Panc1 (cell line): ENCODE measurements around the gene ZFP90. TPM values are rescaled to one million over a fixed set of nuclear protein-coding genes. Genes with fewer than 3 reads are reported as not detected.

Experiments
- ATAC-seq: fragments of 200-7000 bp; cut with Tn5 transposase; 2 replicates; pipeline ENCODE4 v1.9.1; 2020; ENCODE audit warnings: mild to moderate bottlenecking, moderate library complexity
- BruUV-seq: library from RNA; stranded (reverse); fragments of 400-500 nt; replicated peaks from 2 replicates; lab custom pipeline; 2021; lab: Mats Ljungman, UMichigan
- CTCF ChIA-PET: fragments of 300-600 bp; sonication (Branson Sonifier 250); formaldehyde crosslinking; loops from one replicate; lab custom pipeline; 2022; ENCODE audit warnings: antibody characterized with exemption; lab: Charles Lee
- POLR2A ChIA-PET: fragments of 300-600 bp; sonication (Branson Sonifier 250); formaldehyde crosslinking; loops from one replicate; lab custom pipeline; 2022; ENCODE audit warnings: antibody characterized with exemption; lab: Charles Lee
- DNase-seq: peaks from one replicate; pipeline ENCODE4 v3.0.0-alpha.2; 2010; ENCODE audit warnings: low read depth, low spot score
- H3K27ac ChIP-seq: 2 replicates; pipeline ENCODE4 v1.5.1; 2011; ENCODE audit warnings: mild to moderate bottlenecking, low read length, inconsistent platforms
- H3K27me3 ChIP-seq: fragments of 200-500 bp; sonication (Bioruptor generic); 2 replicates; pipeline ENCODE4 v1.6.0; 2014; ENCODE audit warnings: low read length, inconsistent platforms; ENCODE audit not compliant: control insufficient read depth, insufficient read depth
- H3K36me3 ChIP-seq: fragments of 200-500 bp; sonication (Bioruptor generic); 2 replicates; pipeline ENCODE4 v1.5.1; 2014; ENCODE audit warnings: inconsistent platforms, mild to moderate bottlenecking, low read length, moderate library complexity; ENCODE audit not compliant: control insufficient read depth, insufficient read depth
- H3K4me1 ChIP-seq: 2 replicates; pipeline ENCODE4 v1.5.1; 2011; ENCODE audit warnings: inconsistent platforms, mild to moderate bottlenecking, low read length, moderate library complexity; ENCODE audit not compliant: control insufficient read depth, insufficient read depth
- H3K4me3 ChIP-seq, 2 experiments: 2 replicates each; pipeline ENCODE4 v1.5.1; 2011 to 2012; ENCODE audit warnings: low read depth in 2 of 2, low read length in 2 of 2, mild to moderate bottlenecking in 2 of 2, inconsistent platforms in 1 of 2, moderate library complexity in 1 of 2
- H3K9me3 ChIP-seq: fragments of 200-500 bp; sonication (Bioruptor generic); 2 replicates; pipeline ENCODE4 v1.5.1; 2014; ENCODE audit warnings: low read depth, mild to moderate bottlenecking, inconsistent platforms, low read length, moderate library complexity; ENCODE audit not compliant: control insufficient read depth, insufficient read depth
- POLR2AphosphoS5 ChIP-seq: IDR thresholded peaks from 2 replicates; pipeline ENCODE4 v1.6.1; 2012; ENCODE audit warnings: mild to moderate bottlenecking, low read depth, low read length, moderate library complexity
- REST ChIP-seq, 2 experiments: IDR thresholded peaks; 2 replicates each; pipeline ENCODE4 v1.6.1; 2011 to 2012; ENCODE audit warnings: low read depth in 2 of 2, control low read depth in 1 of 2, low read length in 1 of 2, mild to moderate bottlenecking in 1 of 2, moderate library complexity in 1 of 2; ENCODE audit not compliant: insufficient read depth in 1 of 2
- SIN3A ChIP-seq: IDR thresholded peaks from 2 replicates; pipeline ENCODE4 v1.6.1; 2012; ENCODE audit warnings: low read depth, mild to moderate bottlenecking, low read length, moderate library complexity, borderline replicate concordance; ENCODE audit not compliant: insufficient read depth
- TCF7L2 ChIP-seq: IDR thresholded peaks from 2 replicates; pipeline ENCODE4 v1.6.1; 2011; ENCODE audit warnings: mild to moderate bottlenecking, low read depth, low read length, inconsistent platforms
- in situ Hi-C: cut with HindIII; loops from 2 replicates; pipeline ENCODE4 v1.10.0; 2016; ENCODE audit warnings: low sequenced_read_pairs, low pct_unique_long_range_greater_than_20kb
- intact Hi-C: fragments of 100-400 bp; cut with micrococcal nuclease; formaldehyde crosslinking; loops from one replicate; pipeline ENCODE4 v1.10.0; 2022; ENCODE audit not compliant: unreplicated experiment
- total RNA-seq: library from RNA; stranded (reverse); gene quantifications from one replicate; pipeline ENCODE4 v1.2.1, GENCODE V29; 2021; ENCODE audit not compliant: unreplicated experiment
- TF ChIP-seq, protein P1 (sequence below): fragments of 450-650 bp; IDR thresholded peaks from 2 replicates; pipeline ENCODE4 v1.5.1; 2017; ENCODE audit warnings: mild to moderate bottlenecking

The ZFP90 gene
- total RNA-seq, 1 experiment from 2014 or later, result 16.8 TPM

DNA sequence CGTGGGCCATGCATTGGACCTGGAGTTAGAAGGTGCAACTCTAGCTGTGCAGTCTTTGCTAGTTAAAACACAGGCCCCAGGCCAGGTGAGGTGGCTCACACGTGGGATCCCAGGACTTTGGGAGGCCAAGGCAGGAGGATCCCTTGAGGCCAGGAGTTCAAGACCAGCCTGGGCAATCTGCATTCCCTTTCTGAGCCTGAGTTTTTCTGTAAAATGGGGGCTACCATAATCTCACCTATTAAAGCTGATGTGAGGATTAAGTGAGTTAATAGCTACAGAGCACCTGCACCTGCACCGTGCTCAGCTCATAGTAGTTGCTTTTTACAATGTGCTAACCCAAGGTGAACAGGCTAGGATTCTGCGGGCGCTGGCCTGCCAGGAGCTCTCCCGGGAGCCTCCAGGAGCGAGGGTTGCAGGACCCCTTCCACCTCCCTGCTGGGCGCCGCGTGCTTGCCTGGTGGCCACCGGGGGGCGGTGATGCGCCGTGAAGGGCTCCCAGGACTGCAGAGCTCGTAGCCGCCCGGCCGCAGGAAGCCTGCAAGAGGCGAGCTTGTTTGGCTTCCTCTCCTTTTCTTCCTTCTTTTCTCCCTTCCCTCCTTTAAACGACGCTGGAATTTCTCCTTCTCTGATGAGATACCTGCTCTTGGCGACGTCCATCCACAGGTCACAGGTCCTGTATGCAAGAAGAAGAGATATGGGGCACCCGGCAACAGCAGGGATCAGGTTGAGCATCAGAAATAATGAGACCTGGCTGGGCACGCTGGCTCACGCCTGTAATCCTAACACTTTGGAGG is 51.3 kb downstream of the ZFP90 start:
- in situ Hi-C loops, result no loop called here
- ChIA-PET POLR2A (interaction anchor here (0.5 to 1.0 kb wide), 3 partner anchors 41 to 254 kb away, joined by 3 to 6 read pairs (median 6); no protein-coding TSS in a partner anchor), CTCF (interaction anchor here (0.6 to 1.7 kb wide), 10 partner anchors 25 to 257 kb away, joined by 3 to 10 read pairs (median 4); no protein-coding TSS in a partner anchor)
- Histone ChIP-seq H3K9me3 (no peaks in the 10 kb centered on the region), H3K4me1 (no peaks in the 10 kb centered on the region), H3K27ac (no peak overlapping the region), H3K4me3 (peak overlapping the region in 1 of 2 experiments; percentile 35; a peak in 2 of 4 replicates), H3K36me3 (no peaks in the 10 kb centered on the region), H3K27me3 (no peaks in the 10 kb centered on the region)
- TF ChIP-seq, protein P1, sequence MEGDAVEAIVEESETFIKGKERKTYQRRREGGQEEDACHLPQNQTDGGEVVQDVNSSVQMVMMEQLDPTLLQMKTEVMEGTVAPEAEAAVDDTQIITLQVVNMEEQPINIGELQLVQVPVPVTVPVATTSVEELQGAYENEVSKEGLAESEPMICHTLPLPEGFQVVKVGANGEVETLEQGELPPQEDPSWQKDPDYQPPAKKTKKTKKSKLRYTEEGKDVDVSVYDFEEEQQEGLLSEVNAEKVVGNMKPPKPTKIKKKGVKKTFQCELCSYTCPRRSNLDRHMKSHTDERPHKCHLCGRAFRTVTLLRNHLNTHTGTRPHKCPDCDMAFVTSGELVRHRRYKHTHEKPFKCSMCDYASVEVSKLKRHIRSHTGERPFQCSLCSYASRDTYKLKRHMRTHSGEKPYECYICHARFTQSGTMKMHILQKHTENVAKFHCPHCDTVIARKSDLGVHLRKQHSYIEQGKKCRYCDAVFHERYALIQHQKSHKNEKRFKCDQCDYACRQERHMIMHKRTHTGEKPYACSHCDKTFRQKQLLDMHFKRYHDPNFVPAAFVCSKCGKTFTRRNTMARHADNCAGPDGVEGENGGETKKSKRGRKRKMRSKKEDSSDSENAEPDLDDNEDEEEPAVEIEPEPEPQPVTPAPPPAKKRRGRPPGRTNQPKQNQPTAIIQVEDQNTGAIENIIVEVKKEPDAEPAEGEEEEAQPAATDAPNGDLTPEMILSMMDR, result peak; percentile 89
- no peak for TF ChIP-seq POLR2AphosphoS5
- intact Hi-C loops, result loop anchor here (10.0 kb wide), 2 partner anchors 94 to 214 kb away; no protein-coding TSS in a partner anchor
- peak; percentile 2 for DNase-seq
- peak; percentile 100 for ATAC-seq
- no TSS peak for BruUV-seq

DNA sequence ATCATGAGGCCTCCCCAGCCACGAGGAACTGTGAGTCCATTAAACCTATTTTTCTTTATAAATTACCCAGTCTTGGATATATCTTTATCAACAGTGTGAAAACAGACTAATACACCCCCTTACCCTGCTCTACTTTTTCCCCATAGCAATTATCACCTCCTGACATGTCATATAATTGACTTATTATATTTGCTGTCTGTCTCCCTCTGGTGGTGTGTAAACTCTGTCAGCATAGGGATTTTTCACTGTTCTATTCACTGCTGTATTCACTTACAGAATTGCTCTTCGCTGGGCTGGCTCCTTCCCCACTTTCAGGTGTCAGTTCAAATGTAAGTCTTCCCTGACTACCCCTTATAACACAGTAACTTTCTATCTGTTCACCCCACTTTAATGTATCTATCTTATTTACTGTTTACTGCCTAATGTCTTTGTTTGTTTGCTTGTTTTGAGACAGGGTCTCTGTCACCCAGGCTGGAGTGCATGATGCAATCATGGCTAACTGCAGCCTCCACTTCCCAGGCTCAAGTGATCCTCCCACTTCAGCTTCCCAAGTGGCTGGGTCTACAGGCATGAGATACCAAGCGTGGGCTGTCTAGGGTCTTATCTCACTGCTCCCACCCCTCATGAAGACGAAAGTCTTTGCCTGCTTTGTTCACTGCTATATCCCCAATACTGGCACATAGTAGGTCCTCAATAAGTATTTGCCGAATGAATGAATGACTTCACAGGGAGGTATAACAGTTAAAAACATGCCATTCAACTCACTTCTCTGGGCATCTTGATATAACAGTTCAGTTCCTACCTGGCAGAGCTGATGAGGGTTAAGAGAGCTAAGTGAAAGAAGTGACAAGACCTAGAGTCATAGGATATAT is 53.6 kb downstream of the ZFP90 start:
- Histone ChIP-seq H3K27me3 (no peaks in the 10 kb centered on the region), H3K4me3 (no peak overlapping the region), H3K27ac (no peak overlapping the region), H3K4me1 (no peaks in the 10 kb centered on the region), H3K9me3 (no peaks in the 10 kb centered on the region), H3K36me3 (no peaks in the 10 kb centered on the region)
- no peak for TF ChIP-seq SIN3A
- TF ChIP-seq, protein P1, result peak; percentile 54
- BruUV-seq, result no TSS peak
- DNase-seq (no peak), ATAC-seq (no peak)
- intact Hi-C loops, result loop anchor here (10.0 kb wide), 2 partner anchors 92 to 212 kb away; no protein-coding TSS in a partner anchor
- in situ Hi-C loops, result no loop called here
- CTCF ChIA-PET, result interaction anchor here (0.6 to 0.7 kb wide), 2 partner anchors 63 to 85 kb away, joined by 4 read pairs; no protein-coding TSS in a partner anchor
- POLR2A ChIA-PET, result no interaction called here

DNA sequence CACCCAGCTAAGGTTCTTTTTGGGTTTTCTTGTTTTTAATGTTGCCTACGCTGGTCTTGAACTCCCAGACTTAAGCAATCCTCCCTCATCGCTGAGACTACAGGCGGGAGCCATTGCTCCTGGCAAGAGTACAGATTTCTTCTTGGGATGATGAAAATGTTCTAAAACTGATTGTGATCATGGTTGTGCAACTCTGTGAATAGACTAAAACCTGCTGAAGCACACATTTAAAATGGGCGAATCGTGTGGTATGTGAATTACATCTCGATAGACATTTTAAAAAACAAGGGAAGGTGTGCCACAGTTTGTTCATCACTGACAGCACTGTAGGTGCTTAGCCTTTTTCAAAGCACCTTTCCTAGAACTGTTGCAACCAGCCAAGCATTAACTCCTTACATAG is 57.2 kb downstream of the ZFP90 start:
- Histone ChIP-seq H3K27me3 (no peaks in the 10 kb centered on the region), H3K4me1 (no peaks in the 10 kb centered on the region), H3K9me3 (no peaks in the 10 kb centered on the region), H3K4me3 (no peak overlapping the region), H3K36me3 (no peaks in the 10 kb centered on the region), H3K27ac (no peak overlapping the region)
- DNase-seq (no peak), ATAC-seq (no peak)
- ChIA-PET CTCF (no interaction called here), POLR2A (no interaction called here)
- in situ Hi-C loops, result no loop called here
- BruUV-seq, result no TSS peak
- TF ChIP-seq POLR2AphosphoS5 (no peak), REST (IDR thresholded peaks at IDR 0.05; ENCODE audit: insufficient read depth in 1 of 2, low read depth in 2 of 2, low read length in 1 of 2) (no peak), TCF7L2 (no peak), SIN3A (no peak)
- TF ChIP-seq, protein P1, result no peak
- intact Hi-C loops, result loop anchor here (10.0 kb wide), 2 partner anchors 89 to 209 kb away; no protein-coding TSS in a partner anchor
